ENCODE data around the gene DAD1.
"Not testable (repeated sequence)": the region's sequence is repeated elsewhere in the genome, so short reads cannot be mapped to it uniquely, and the experiment has no call there.

The DAD1 gene

DNA sequence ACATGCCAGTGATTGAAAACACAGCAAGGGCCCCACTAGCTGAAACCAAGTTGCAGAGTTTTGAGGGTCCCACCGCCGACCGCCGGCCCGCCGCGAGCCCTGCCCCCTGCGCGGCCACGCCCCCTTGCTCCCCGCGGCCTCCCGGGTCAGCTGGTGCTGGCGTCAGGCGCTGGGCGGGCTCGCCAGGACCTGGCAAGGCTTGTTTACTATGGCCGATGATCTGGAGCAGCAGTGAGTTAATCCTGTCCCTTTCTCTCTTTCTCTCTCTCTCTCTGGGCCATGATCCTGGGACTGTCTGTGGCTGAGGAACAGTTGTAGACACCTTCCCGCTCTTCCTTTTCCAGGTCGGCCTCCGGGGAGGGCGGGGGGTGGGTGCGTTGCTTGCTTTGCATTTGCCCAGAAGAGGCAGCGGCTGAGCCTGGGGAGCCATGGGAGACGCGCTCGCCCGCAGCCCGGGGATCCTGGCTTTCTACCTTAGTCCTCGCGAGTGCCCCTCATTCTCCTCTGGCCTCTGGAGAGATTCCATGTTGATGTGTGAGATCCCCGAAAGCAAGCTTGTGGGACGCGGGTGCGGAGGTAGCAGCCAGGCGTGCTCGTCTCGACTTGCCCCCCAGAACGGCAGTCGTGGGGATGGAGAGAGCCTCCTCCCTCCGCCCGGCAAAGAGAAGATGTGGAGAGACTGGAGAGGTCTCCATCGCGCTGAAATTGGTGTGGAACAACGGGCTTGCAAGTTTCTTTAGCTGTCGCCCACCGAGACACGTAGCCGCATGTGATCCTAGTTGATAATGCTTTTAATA is 9.3 kb upstream of the DAD1 start, which contains the start of gene ABHD4:
Gene ABHD4, plus strand, starts transcription at position 202 of the 797 bp plus-strand sequence. Its CDS starts 7 bp downstream, at position 209.
- DNase-seq, result no peak

DNA sequence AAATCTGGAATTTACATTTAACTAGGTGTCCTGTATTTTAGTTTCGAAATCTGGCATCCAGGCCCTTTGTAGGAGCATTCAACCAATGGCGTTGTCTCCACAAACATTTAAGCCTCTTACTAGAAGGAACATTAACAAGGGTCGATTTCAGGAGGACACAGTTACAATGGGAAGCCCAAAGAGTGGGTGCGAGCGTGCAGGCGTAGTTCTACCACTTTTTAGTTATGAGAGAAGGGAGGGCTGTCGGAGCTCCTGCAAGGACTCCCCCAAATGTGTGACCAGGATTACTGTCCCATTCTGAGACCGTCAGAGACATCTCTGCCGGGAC is 8.7 kb upstream of the DAD1 start:
- DNase-seq, result no peak

DNA sequence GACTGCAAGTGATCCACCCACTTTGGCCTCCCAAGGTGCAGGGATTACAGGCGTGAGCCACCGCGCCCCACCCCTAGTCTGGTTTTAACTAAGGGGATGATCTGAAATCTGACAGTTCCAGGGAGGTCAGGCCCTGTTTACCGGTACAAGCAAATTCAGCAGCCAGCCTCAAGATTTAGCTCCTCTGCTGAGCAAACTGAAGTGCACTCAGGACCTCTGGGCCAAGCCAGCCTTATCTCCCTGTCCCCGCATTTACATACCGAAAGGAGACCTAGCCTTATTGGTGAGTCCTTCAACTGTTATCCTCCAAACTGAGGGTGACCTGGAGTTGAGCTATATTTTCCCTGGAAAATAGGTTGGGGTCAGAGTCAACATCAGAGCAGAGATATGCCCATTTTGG is 8.2 kb upstream of the DAD1 start:
- DNase-seq, result no peak

DNA sequence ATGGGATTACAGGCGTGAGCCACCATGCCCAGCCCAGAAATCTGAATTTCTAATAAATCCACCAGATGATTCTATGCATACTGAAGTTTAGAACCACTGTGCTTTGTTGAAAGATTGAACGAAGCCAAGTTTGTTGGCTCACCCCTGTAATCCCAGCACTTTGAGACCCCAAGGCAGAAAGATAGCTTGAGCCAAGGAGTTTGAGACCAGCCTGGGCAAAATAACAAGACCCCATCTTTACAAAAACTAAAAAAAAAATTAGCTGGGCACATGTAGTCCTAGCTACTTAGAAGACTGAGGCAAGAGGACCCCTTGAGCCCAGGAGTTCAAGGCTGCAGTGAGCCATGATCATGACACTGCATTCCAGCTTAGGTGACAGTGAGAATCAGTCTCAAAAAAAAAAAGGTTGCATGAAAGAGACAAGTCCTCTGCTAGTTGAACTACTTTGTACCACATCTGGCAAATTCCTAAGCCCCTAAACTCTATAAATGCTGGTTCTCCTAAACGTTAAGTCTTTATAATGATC is 7.4 kb upstream of the DAD1 start:
- no peak for DNase-seq

DNA sequence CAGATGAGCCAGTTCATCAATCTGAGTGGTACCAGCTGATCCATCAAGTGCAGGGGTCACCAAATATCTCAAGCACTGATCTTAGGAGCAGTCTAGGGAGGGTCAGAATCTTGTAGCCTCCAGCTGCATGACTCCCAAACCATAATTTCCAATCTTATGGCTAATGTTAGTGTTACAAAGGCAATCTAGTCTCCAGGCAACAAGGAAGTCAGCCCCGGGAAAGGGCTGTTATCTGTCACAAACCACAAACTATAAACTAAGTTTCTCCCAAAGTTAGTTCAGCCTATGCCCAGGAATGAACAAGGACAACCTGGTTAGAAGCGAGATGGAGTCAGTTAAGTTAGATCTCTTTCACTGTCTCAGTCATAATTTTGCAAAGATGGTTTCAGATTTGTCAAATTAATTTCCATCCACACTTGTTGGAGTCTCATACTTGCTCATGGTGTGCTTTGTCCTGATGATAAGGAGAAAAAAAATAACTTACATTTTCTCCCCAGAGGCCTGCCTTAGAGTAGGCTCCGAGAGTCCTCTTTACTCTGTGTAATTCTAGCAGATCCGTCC is 5.2 kb upstream of the DAD1 start:
- no peak for DNase-seq

DNA sequence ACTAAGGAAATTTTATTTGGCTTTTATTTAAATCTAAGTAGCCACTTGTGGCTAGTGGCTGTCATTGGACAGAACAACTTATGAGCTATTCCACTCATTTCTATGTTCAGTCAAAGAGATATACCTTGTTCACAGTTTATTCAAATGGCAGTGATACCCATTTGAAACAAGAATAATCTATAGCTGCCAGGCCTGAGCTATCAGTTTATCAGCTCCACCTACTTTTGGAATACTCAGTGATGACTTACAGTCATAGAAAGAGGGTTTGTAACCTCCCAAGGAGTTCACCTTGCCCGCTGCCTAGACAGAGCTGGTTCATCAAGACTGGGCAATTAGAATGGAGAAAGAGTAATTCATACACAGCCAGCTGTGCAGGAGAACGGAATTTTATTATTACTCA is 4.6 kb upstream of the DAD1 start:
- no peak for DNase-seq

DNA sequence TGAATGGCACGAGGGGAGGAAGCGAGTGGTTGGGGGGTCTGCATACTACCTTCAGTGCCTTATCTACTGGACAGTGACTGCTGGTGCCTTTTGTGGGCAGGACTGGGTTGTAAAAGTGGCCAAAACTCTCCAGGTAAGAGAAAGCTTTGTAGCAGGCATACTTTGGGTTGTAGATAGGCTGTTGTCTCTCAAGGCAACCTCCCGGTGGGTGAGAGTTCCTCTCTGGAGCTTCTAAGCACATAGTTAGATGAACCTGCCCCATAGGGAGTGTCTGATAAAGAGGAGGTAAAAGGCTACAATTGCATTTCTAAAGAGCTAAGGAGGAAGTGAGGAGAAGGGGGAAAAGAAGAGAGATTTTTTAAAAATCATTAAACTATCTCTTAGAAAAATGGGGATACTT is 4.2 kb upstream of the DAD1 start:
- DNase-seq, result no peak

DNA sequence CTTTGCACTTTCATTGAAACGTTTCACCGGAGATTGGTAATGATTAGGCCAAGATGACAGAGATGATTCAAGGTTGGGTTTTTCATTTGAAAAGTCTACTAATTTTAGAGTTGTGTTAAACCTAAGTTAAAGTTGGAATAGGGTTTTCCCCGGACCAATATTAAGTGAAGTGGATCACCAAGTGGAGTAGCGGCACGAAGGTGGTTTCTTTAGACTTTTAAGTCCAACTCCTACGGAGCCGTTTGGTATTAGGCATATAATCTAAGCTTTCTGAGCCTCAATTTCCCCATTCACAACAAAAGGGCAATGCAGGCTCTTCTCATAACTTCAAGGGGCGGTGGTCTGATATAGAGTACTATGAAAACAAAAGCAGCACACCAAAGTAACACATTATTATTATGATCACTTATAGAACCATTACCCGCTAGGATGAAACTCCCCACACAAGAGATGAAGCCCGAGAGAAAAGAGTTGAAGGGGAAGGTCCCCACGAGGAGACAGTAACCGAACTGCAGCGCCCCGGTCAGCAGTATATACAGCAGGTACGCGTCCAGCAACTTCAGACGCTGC is 413 bp downstream of the DAD1 start:
- no peak for DNase-seq

DNA sequence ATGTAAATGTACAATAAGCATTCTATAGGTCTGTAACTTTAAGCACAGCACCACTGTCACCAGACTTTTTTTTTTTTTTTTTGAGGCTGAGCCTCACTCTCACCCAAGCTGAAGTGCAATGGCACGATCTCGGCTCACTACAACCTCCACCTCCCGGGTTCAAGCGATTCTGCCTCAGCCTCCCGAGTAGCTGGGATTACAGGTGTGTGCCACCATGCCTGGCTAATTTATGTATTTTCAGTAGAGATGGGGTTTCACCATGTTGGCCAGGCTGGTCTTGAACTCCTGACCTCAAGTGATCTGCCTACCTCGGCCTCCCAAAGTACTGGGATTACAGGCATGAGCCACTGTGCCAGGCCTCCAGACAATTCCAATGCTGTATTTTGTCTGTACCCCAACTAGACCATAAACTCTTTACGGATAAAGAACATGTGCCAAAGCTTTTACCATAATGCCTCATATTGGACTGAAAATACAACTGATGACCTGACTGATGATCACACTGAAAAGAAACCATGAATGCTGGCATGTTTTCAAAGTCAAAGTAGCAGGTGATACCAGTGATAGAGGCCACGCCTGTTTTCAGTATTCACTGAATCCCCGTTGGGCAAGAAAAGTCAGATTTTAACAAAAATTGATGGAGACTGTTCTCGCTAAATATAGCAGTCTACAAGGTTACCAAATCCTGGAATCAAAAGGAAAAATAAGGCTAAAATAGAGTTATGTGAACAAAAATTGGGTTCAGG is 1.2 kb downstream of the DAD1 start:
- not testable (repeated sequence) for DNase-seq

DNA sequence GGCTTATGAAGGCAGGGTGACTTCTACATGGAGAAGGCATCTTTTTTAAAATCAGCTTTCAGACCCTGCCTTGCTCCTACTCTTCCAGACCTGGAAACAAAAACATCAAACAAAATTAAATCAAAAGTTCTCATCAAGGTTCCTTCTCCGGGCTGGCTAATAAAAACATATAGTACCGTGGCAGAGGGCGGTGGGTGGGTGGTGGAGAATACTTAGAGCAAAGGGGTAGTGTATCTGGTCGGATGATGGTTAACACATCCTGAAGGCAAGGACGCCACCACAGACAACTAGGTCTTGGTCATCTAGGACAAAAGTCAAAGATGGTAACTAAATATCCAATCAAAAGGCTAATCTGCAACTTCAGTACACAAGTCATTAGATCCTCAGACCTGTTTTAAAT is 1.8 kb downstream of the DAD1 start:
- DNase-seq, result no peak

DNA sequence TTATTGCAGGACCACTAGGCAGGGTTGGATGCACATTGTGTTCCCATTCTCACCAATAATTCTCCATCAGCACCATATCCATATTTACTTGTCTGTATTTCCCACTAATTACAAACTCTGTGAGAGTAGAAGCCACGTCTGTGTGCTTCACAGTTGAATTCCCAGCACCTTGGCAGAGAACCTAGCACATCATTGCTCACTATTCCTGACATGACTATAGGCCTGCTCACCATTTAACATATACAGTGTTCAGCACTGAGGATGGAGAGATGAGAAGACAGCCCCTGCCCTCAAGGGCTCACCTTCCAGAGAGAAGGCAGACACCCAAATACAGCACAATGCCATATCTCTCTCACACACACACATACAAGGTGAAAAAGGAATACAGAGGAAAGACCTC is 5.0 kb downstream of the DAD1 start:
- DNase-seq, result no peak

DNA sequence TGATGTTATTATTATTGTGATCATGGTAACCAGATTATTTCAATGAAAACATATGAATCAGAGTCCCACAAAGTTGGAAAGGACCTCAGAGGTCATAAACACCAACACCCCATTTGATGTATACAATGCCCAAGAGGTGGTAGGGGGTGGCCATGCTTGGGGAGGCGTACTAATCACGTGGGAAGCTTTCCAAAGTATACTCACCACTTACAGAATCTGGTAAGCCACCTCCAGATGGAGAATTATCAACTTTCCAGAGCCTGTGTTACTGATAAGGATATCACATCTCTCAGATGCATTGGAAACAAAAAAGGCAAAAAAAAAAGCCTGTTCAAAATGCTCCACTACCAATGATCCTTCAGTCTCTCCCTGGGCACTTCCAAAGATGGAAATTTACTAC is 8.4 kb downstream of the DAD1 start:
- no peak for DNase-seq

DNA sequence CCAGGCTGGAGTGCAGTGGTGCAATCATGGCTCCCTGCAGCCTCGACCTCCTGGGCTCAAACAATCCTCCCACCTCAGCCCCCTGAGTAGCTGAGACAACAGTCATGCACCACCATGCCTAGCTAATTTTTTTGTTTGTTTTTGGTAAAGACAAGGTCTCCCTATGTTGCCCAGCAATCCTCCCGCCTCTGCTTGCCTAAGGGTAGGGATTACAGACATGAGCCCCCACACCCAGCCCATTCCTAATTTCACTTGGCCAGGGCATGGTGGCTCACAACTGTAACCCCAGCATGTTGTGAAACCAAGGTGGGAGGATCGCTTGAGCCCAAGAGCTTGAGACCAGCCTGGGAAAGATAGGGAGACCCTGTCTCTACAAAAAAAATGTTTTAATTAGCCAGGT is 9.1 kb downstream of the DAD1 start:
- no peak for DNase-seq

DNA sequence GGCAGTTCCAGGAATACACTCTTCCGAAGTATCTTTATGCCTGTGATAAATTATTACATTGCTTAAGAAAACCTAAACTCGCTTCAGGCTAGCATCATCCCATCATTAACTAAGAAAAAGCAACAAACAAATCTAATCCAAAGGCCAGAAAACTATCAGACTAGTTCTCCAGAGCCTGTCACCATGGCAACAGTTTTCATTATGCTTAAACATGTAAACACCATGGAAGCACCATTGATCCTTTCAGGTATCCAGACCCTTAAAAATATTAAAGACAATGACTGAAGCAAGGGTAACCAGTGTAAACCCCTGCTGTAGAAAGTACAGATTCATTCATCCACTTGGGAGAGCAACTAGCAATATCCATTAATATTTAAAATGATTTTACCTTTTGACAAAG is 9.8 kb downstream of the DAD1 start:
- no peak for DNase-seq

DNA sequence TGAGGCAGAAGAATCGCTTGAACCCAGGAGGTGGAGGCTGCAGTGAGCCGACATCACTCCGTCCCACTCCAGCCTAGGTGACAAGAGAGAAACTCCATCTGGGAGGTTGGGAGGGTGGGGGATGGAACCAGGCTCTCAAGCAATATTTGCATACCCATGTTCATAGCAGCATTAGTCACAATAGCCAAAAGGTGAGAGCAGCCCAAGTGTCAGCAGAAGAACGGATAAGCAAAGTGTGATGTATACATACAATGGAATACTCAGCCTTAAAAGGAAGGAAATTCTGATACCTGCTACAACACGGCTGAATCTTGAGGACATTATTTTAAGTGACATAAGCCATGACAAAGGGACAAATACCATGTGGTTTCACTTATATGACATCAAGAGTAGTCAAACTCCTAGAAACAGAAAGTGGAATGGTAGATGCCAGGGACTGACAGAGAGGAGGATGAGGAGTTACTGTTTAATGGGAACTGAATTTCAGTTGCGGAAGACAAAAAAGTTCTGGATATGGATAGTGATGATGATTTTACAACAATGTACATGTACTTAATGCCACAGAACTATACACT is 11.6 kb downstream of the DAD1 start:
- DNase-seq, result no peak

DNA sequence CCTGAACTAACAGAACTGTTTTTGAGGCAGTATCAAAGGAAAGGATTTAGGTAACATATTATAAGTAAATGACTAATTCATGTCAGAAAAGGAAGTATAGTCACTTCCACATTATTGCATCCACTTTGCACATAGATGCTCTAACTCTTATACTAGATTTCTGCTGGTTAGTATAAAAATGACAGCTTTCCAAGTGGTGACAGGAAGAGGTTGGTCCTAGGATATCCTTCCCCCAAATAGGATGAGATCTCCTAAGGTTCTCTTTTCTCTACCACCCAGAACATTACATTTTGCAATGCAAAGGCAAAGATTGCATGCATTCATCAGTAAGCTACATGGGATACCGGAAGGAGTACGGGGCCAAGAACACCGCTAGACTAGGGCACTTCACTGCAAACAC is 15.2 kb downstream of the DAD1 start:
- DNase-seq, result no peak

DNA sequence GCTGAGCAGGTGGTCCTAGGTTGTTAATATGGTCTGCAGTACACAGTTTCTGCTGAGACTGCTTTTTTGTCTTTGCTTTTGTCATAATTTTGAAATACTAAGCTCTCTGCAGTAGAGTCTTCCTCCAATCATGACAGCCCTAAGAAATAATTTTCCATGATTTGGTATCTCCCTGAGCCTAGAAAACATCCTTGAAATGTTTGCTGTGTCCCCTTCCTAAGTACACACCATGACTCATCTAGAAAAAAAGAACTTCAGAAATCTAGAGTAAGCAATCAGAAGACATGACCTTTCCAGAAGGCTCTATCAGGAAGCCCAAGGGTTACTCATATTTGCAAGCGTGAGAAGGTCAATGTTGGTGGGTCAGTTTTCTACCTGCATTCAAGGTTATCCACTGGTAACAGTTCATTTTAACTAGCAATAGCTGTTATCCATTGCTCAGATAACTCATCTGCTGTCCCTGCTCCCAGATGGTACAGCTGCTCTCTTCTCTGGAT is 16.4 kb downstream of the DAD1 start:
- no peak for DNase-seq

DNA sequence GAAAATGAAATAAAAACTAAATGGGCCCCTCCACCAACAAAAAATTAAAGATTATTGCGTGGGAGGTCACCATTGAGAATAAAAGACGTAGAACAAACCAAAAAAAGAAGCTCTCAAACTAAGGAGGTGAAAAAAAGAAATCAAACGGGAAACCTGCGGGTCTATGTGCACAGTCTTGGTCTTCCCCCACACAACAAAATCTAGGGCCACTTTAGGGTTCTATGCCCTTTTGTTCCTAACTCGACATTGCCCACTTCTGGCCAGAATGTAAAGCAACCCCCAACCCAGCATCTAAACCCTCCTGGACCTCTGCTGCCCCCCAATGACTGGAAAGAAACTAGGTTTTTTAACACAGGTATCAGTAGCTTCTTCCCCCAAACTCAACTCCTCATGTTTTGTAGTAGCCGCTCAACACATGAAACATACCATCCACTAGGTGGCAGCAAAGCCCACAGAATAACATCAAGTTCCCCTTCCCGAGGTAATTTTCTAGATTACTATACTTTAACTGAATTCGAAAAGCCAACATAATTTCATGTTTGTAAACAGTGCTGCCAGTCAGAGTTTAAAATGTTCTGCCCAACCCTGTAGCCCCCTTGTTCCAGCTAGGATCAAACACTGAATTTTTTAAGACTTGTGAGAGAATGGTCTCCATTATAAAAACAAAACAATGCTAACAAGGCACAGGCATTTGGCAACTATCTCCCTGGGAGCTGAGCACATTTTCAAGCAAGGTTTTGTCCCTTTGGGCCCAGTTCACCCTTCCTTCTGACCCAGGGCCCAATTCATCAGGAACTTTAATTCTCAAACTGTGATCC is 18.7 kb downstream of the DAD1 start:
- DNase-seq, result peak; percentile 73

DNA sequence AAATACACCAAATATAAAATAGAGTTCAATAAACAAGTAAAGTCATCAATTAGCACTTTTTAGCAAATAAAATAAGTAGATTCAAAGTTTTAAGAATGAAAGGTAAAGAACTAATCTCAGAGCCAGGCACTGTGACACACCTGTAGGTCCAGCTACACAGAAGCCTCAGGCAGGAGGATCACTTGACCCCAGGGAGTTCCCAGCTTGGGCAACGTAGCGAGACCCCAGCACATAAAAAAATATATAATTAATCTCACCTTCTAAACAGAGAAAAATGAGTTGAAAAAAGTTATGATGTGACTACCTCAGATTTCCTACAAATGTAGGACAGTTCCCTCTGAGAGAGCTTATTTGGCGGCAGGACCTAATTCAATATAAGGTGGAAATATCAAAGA is 19.3 kb downstream of the DAD1 start:
- no peak for DNase-seq

DNA sequence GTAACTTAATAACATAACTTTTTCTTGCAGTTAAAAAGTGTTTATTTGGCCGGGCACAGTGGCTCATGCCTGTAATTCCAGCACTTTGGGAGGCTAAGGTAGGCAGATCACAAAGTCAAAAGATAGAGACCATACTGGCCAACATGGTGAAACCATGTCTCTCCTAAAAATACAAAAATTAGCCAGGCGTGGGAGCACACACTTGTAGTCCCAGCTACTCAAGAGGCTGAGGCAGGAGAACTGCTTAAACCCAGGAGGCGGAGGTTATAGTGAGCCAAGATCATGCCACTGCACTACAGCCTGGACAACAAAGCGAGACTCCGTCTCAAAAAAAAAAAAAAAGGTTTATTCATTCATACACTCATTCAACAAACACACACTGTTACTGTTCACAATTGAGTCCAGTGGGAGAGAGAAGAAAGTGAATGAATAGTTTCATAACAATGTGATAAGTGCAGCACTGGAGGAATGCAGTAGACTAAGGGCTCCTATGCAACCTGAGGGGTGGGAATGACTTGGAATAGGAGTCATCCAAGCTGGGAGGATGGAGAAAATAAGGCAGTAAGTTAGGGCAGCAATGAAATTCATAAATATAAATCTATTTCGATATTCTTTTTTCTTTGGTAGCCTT is 19.8 kb downstream of the DAD1 start:
- DNase-seq, result no peak

DNA sequence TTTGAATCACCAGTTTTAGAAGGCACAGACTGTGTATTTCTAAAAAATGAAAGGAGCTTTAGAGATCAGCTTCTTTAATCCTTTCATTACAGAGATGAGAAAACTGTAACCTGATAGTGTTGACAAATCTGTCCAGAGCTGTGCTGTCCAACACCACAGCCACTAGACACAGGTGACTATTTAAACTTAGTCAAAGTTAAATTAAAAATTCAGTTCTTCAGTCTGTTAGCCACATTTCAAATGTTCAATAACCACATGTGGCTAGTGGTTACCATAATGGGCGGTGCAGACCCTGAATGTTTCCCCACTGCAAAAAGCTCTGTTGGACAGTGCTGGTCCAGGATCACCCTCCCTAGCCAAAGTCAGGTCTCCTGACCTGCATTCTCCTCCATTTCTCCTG is 21.6 kb downstream of the DAD1 start:
- no peak for DNase-seq

DNA sequence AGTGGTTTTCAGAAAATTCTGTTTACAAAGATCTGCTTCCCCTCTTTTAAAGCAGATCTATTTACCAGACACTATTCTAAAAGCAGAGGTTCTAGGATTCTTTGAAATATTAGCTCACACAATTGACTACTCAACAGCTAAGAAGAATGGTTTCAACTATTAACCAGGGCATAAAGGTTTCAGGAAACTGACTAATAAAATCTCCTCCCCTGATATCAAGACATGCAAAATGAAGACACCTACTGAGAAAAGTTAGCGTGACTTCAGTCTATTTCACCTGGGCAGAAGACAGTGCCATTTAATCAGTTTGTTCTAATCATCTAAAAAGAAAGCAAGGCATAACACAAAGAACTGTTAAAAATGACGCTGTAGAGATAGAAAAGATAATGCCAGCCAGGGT is 22.2 kb downstream of the DAD1 start:
- no peak for DNase-seq

Measured in MV-4-11 (cell line).